Fibroblast of skin of right biceps (primary cell): ENCODE measurements around the gene TPD52L2.

Experiments
- DNase-seq: peaks from one replicate; pipeline ENCODE4 v3.0.0-alpha.2; 2013

TPD52L2 gene

GRCh38 chr20:63864978-63865640, at the start of gene TPD52L2:
TSS of gene TPD52L2 (plus strand) at chr20:63865270. CDS start at chr20:63865366, 96 bp downstream.
- peak; percentile 98 for DNase-seq

GRCh38 chr20:63815615-63816253, 49.3 kb upstream of the TPD52L2 start:
- no peak for DNase-seq

GRCh38 chr20:63819224-63819921, 45.7 kb upstream of the TPD52L2 start:
- no peak for DNase-seq

GRCh38 chr20:63821811-63822210, 43.3 kb upstream of the TPD52L2 start:
- DNase-seq: no peak

- DNase-seq: no peak
Observed at GRCh38 chr20:63822276-63822696, 42.8 kb upstream of the TPD52L2 start.

- DNase-seq: no peak
Observed at GRCh38 chr20:63823691-63824311, 41.3 kb upstream of the TPD52L2 start.

- DNase-seq: no peak
Observed at GRCh38 chr20:63825331-63826118, 39.5 kb upstream of the TPD52L2 start.

GRCh38 chr20:63826753-63827152, 38.3 kb upstream of the TPD52L2 start:
- DNase-seq: no peak

- no peak for DNase-seq
Observed at GRCh38 chr20:63828124-63828523, 36.9 kb upstream of the TPD52L2 start.

- no peak for DNase-seq
Observed at GRCh38 chr20:63828545-63828944, 36.5 kb upstream of the TPD52L2 start.

GRCh38 chr20:63828951-63829350, 36.1 kb upstream of the TPD52L2 start:
- no peak for DNase-seq

- no peak for DNase-seq
Observed at GRCh38 chr20:63829603-63829944, 35.5 kb upstream of the TPD52L2 start.

- no peak for DNase-seq
Observed at GRCh38 chr20:63829945-63830835, 34.9 kb upstream of the TPD52L2 start.

GRCh38 chr20:63830841-63831588, 34.1 kb upstream of the TPD52L2 start, which contains the start of gene ZBTB46:
TSS of gene ZBTB46 (minus strand) at chr20:63831264. CDS start at chr20:63790757, 40,507 bp downstream.
- DNase-seq: peak; percentile 58

- DNase-seq: no peak
Observed at GRCh38 chr20:63831646-63831992, 33.5 kb upstream of the TPD52L2 start.

GRCh38 chr20:63831993-63832686, 32.9 kb upstream of the TPD52L2 start:
- DNase-seq: no peak

GRCh38 chr20:63833776-63834490, 31.1 kb upstream of the TPD52L2 start:
- no peak for DNase-seq

- DNase-seq: no peak
Observed at GRCh38 chr20:63834491-63834880, 30.6 kb upstream of the TPD52L2 start.

- DNase-seq: peak; percentile 91
Observed at GRCh38 chr20:63835021-63835858, 29.8 kb upstream of the TPD52L2 start.
